Lung (tissue), 12 donors: Measurements from ENCODE around the gene GSC2. TPM values are rescaled to one million over a fixed set of nuclear protein-coding genes. Genes with fewer than 3 reads are reported as not detected.

Experiments
- ATAC-seq: fragments of 200-7000 bp; cut with Tn5 transposase; one replicate; pipeline ENCODE4 v1.9.1; 2020; ENCODE audit warnings: moderate number of reproducible peaks; ENCODE audit not compliant: insufficient read depth, low FRiP score
- DNase-seq, 3 donors: peaks; one replicate each; pipeline ENCODE4 v3.0.0-alpha.2; 2013 to 2017
- H3K27ac ChIP-seq, 2 donors: one replicate each; pipeline ENCODE4 v1.5.1; 2013; ENCODE audit warnings: mild to moderate bottlenecking in 2 of 2, moderate library complexity in 2 of 2, control low read depth in 1 of 2, inconsistent platforms in 1 of 2, low read depth in 1 of 2, low read length in 1 of 2
- H3K27me3 ChIP-seq, 3 donors: one replicate each; pipeline ENCODE4 v1.5.1; 2013; ENCODE audit warnings: low read length in 2 of 3; ENCODE audit not compliant: control insufficient read depth in 3 of 3, insufficient read depth in 3 of 3
- H3K36me3 ChIP-seq, 4 donors: one replicate each; pipeline ENCODE4 v1.5.1; 2013; ENCODE audit warnings: low read length in 4 of 4, mild to moderate bottlenecking in 1 of 4, moderate library complexity in 1 of 4; ENCODE audit not compliant: control insufficient read depth in 4 of 4, insufficient read depth in 4 of 4
- H3K4me1 ChIP-seq, 5 donors: one replicate each; pipeline ENCODE4 v1.5.1; 2013; ENCODE audit warnings: low read length in 5 of 5, mild to moderate bottlenecking in 2 of 5, moderate library complexity in 1 of 5; ENCODE audit not compliant: control insufficient read depth in 5 of 5, insufficient read depth in 5 of 5
- H3K4me3 ChIP-seq: one replicate; pipeline ENCODE4 v1.5.1; 2013; ENCODE audit warnings: mild to moderate bottlenecking, control low read depth, moderate library complexity
- H3K9ac ChIP-seq, 2 donors: one replicate each; pipeline ENCODE4 v1.5.1; 2013; ENCODE audit warnings: low read length in 2 of 2, control low read depth in 1 of 2; ENCODE audit not compliant: insufficient read depth in 1 of 2
- H3K9me3 ChIP-seq, 4 donors: one replicate each; pipeline ENCODE4 v1.5.1; 2013; ENCODE audit warnings: low read length in 3 of 4, mild to moderate bottlenecking in 1 of 4, moderate library complexity in 1 of 4; ENCODE audit not compliant: control insufficient read depth in 4 of 4, insufficient read depth in 3 of 4
- CTCF ChIP-seq: IDR thresholded peaks from 2 replicates; pipeline ENCODE4 v1.5.1; 2012; ENCODE audit warnings: mild to moderate bottlenecking; ENCODE audit errors: control extremely low read depth, extremely low read depth
- WGBS, 2 donors: extraction: QIAGEN DNeasy Blood & Tissue Kit; methylation state at CpG; one replicate each; pipeline ENCODE4 v1.1.7; 2013; 5-methylcytosine and 5-hydroxymethylcytosine counted together
- polyA plus RNA-seq, 2 donors: library from polyadenylated mRNA; stranded (reverse); fragments of 200-250 nt; gene quantifications; one replicate each; pipeline ENCODE4 v1.2.1, GENCODE V29; 2013
- total RNA-seq, 2 donors: library from RNA; depleted of rRNA in 1 of 2; stranded (reverse); fragments of >200 nt in 1 of 2; gene quantifications; one replicate each; pipeline ENCODE4 v1.2.1, GENCODE V29; 2014 to 2021
- donor health status: control.
- donor health status: control.
- donor health status: Bipolar disorder and iron deficiency.
- donor health status: healthy.
- donor health status: DM: yes; HTN: yes; CAD: no.

Gene GSC2
- total and polyA plus RNA-seq, 4 donors, result not detected

GRCh38 chr22:19139001-19139356 is 11.1 kb downstream of the GSC2 start:
- Histone ChIP-seq H3K36me3 (peaks cover 15 to 70% (median 38%) of the 10 kb centered on the region in 4 donors), H3K27ac (no peak overlapping the region), H3K9me3 (no peaks in the 10 kb centered on the region), H3K27me3 (no peaks in the 10 kb centered on the region), H3K4me1 (peaks cover 0 to 8% (median 0%) of the 10 kb centered on the region in 5 donors), H3K4me3 (no peak overlapping the region), H3K9ac (no peak overlapping the region)
- DNase-seq, result no peak
- TF ChIP-seq CTCF, result no peak
- 94 to 96% methylated on average over 9 of the region's 9 CpGs for WGBS, 2 donors
- ATAC-seq, result no peak

- Histone ChIP-seq H3K27ac (no peak overlapping the region), H3K9me3 (no peaks in the 10 kb centered on the region), H3K36me3 (peaks cover 18 to 75% (median 38%) of the 10 kb centered on the region in 4 donors), H3K27me3 (no peaks in the 10 kb centered on the region), H3K4me1 (peaks cover 0 to 2% (median 0%) of the 10 kb centered on the region in 5 donors), H3K9ac (no peak overlapping the region), H3K4me3 (no peak overlapping the region)
- ATAC-seq, result no peak
- no peak for TF ChIP-seq CTCF
- DNase-seq, result no peak
- 92 to 97% methylated on average over 15 of the region's 15 CpGs for WGBS, 2 donors
These were observed 11.7 kb downstream of the GSC2 start for GRCh38 chr22:19138217-19139000.

- H3K9ac ChIP-seq, result no peak overlapping the region
- TF ChIP-seq CTCF, result no peak
- H3K27me3 ChIP-seq, result no peaks in the 10 kb centered on the region
- H3K36me3 ChIP-seq, result peaks cover 18 to 82% (median 38%) of the 10 kb centered on the region in 4 donors
- no peak overlapping the region for H3K27ac ChIP-seq
- DNase-seq (no peak), ATAC-seq (no peak)
- H3K4me1 ChIP-seq, result no peaks in the 10 kb centered on the region
- WGBS, 2 donors, result 94 to 95% methylated on average over 11 of the region's 11 CpGs
- no peak overlapping the region for H3K4me3 ChIP-seq
- no peaks in the 10 kb centered on the region for H3K9me3 ChIP-seq
These were observed 12.5 kb downstream of the GSC2 start for GRCh38 chr22:19137384-19138216.
